Cardiac muscle cell (in vitro differentiated cells and primary cell): Measurements from ENCODE around the gene SLC12A7. TPM values are rescaled to one million over a fixed set of nuclear protein-coding genes. Genes with fewer than 3 reads are reported as not detected.

Experiments
- DNase-seq, 2 donors: peaks; one replicate each; pipeline versions ENCODE4 v3.0.0 to v3.0.0-alpha.2; 2010 to 2017; ENCODE audit warnings: low read depth in 1 of 2, low spot score in 1 of 2
- H3K27ac ChIP-seq: fragments of 200-600 bp; sonication (generic); 2 replicates; pipeline ENCODE4 v1.5.1; 2016
- H3K27me3 ChIP-seq: fragments of 200-600 bp; sonication (generic); 2 replicates; pipeline ENCODE4 v1.6.0; 2016; ENCODE audit warnings: control low read depth
- H3K36me3 ChIP-seq: fragments of 200-600 bp; sonication (generic); 2 replicates; pipeline ENCODE4 v1.5.1; 2016; ENCODE audit warnings: control low read depth
- H3K4me1 ChIP-seq: fragments of 200-600 bp; sonication (generic); 2 replicates; pipeline ENCODE4 v1.8.1; 2017; ENCODE audit warnings: low read depth, mild to moderate bottlenecking, mixed run types
- H3K4me3 ChIP-seq: fragments of 200-600 bp; sonication (generic); 2 replicates; pipeline ENCODE4 v1.5.1; 2016; ENCODE audit warnings: mild to moderate bottlenecking
- H3K9me3 ChIP-seq: fragments of 200-600 bp; sonication (generic); 2 replicates; pipeline ENCODE4 v1.5.1; 2017; ENCODE audit warnings: low read depth, mild to moderate bottlenecking, control low read depth
- CTCF ChIP-seq: IDR thresholded peaks from 2 replicates; pipeline ENCODE4 v1.5.1; 2012; ENCODE audit warnings: low read depth, mild to moderate bottlenecking, low read length
- polyA plus RNA-seq: library from polyadenylated mRNA; unstranded; fragments of >200 nt; fragmentation: Nextera tagmentation; extraction: Ambion mirVana; gene quantifications from 2 replicates; pipeline ENCODE4 v1.2.1, GENCODE V29; 2016
- total RNA-seq: library from RNA; depleted of rRNA; stranded (reverse); fragments of >200 nt; gene quantifications from 2 replicates; pipeline ENCODE4 v1.2.3, GENCODE V29; 2016

The SLC12A7 gene
- total and polyA plus RNA-seq, 2 experiments from 2014 or later, result 14.1 to 29.9 TPM

GRCh38 chr5:1013948-1014301 is 97.9 kb downstream of the SLC12A7 start:
- no peak overlapping the region for H3K4me3 ChIP-seq
- no peak for TF ChIP-seq CTCF
- H3K4me1 ChIP-seq, result peaks cover 2% of the 10 kb centered on the region
- DNase-seq, result no peak
- peaks cover 23% of the 10 kb centered on the region for H3K27me3 ChIP-seq
- no peaks in the 10 kb centered on the region for H3K9me3 ChIP-seq
- H3K27ac ChIP-seq, result no peak overlapping the region
- no peaks in the 10 kb centered on the region for H3K36me3 ChIP-seq

- no peak for DNase-seq
- H3K4me3 ChIP-seq, result no peak overlapping the region
- H3K9me3 ChIP-seq, result no peaks in the 10 kb centered on the region
- no peak for TF ChIP-seq CTCF
- peaks cover 27% of the 10 kb centered on the region for H3K27me3 ChIP-seq
- no peaks in the 10 kb centered on the region for H3K36me3 ChIP-seq
- H3K27ac ChIP-seq, result no peak overlapping the region
- H3K4me1 ChIP-seq, result peaks cover 2% of the 10 kb centered on the region
Observed at GRCh38 chr5:1013238-1013947, 98.5 kb downstream of the SLC12A7 start.

- no peak for DNase-seq
- no peak overlapping the region for H3K4me3 ChIP-seq
- no peaks in the 10 kb centered on the region for H3K36me3 ChIP-seq
- peaks cover 2% of the 10 kb centered on the region for H3K4me1 ChIP-seq
- H3K27me3 ChIP-seq, result peaks cover 31% of the 10 kb centered on the region
- H3K27ac ChIP-seq, result no peak overlapping the region
- TF ChIP-seq CTCF, result no peak
- no peaks in the 10 kb centered on the region for H3K9me3 ChIP-seq
Observed at GRCh38 chr5:1012900-1013237, 99.0 kb downstream of the SLC12A7 start.

GRCh38 chr5:1012313-1012841 is 99.5 kb downstream of the SLC12A7 start:
- Histone ChIP-seq H3K36me3 (no peaks in the 10 kb centered on the region), H3K4me1 (peaks cover 2% of the 10 kb centered on the region), H3K9me3 (no peaks in the 10 kb centered on the region), H3K27ac (no peak overlapping the region), H3K4me3 (no peak overlapping the region), H3K27me3 (peaks cover 34% of the 10 kb centered on the region)
- TF ChIP-seq CTCF, result no peak
- no peak for DNase-seq

- H3K27me3 ChIP-seq, result peaks cover 38% of the 10 kb centered on the region
- no peak for TF ChIP-seq CTCF
- H3K27ac ChIP-seq, result no peak overlapping the region
- H3K9me3 ChIP-seq, result no peaks in the 10 kb centered on the region
- no peaks in the 10 kb centered on the region for H3K36me3 ChIP-seq
- H3K4me3 ChIP-seq, result no peak overlapping the region
- peaks cover 2% of the 10 kb centered on the region for H3K4me1 ChIP-seq
- no peak for DNase-seq
Observed at GRCh38 chr5:1011741-1012312, 100.0 kb downstream of the SLC12A7 start.
